NCI-H748 treated with DMSO at 0.1 percent for 48 hours (cell line): ENCODE results near the gene FIGNL1.
A peak's percentile ranks its signal among the peaks of the same experiment; 100 is the strongest.

Experiments used
- DNase-seq: peaks from one replicate; lab custom pipeline; 2025; lab: John Stamatoyannopoulos, UW

FIGNL1 gene

DNA sequence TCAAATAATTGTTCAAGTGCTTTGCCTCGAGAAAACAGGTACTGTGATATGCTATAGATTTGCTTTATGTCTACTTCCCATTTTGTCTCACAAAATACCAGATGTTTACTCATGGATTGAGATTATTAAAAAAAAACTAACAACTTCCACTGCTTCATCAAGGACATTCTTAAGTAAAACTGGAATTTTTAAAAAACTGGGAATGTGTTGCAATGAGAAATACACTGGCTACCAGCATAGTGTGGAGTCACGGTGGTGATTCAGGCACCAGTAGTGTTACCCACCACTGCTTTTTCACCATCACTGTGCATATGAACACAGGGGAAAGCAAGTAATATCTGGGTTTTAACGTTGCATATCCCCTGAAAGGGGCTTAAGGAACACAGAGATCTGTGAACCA is 21.2 kb downstream of the FIGNL1 start:
- no peak for DNase-seq

DNA sequence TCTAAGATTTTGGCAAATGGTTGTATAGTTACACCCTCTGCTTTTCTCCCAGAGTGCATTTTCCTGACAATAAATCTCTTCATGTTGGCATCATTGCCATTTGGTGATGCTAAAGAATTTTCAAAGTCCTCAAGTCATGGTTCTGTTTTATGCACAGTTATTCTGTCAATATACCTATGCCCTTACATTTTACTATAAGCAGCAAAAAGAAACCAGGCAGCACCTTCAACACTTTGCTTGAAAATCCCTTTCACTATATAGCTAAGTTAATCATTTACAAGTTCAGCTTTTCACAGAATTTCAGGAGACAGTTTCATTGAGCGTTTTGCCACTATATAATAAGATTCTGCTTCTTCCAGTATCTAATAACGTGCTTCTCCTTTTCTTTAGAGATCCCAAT is 22.6 kb downstream of the FIGNL1 start:
- DNase-seq = no peak

DNA sequence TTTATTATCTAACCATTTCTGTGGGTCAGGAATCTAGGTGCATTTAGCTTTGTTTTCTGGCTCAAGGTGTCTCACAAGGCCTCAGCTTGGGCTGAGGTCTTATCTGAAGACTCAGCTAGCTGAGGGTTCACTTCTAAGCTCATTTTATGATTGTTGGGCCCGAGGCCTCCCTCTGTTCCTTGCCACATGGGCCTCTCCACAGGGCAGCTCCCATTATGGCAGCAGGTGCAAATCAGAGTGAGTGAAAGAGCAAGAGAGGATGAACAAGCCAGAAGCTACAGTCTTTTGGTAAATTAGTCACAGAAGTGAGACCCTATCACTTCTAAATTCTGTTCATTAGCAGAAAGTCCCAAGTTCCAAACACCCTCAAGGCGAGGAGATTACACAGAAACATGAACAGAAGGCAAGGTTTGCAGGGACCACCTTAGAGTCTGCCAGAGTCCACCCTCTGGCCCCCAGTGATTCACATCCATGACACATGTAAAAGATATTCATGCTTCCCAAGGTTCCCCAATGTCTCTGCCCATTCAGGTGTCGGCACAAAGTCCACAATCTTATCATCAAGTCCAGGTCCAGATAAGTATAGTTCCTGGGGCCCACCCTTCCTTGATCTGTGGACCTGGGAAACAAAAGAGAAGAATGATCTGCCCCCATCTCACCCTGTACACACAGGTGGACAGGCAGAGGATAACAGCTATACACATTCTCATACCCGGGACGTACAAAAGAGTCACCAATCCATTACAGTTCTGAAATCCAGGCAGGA is 23.7 kb downstream of the FIGNL1 start:
- no peak for DNase-seq

DNA sequence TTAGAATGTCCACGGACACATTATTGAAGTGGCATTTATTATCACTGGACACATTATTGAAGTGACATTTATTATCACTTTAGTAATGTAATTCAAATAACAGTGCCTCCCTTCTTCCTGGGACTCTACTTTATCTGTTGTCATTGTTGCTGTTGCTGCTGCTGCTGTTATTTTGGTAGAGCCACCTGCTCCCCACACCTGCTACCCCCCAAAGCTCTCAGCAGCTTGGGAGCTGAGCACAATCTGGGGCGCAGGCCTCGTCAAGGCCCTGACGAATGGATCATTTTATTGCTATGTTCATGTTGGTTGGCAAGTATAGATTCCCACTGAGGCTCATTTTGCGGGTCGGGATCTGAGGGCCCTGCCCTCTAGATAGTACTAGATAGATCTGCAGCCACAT is 24.8 kb downstream of the FIGNL1 start:
- DNase-seq = no peak

DNA sequence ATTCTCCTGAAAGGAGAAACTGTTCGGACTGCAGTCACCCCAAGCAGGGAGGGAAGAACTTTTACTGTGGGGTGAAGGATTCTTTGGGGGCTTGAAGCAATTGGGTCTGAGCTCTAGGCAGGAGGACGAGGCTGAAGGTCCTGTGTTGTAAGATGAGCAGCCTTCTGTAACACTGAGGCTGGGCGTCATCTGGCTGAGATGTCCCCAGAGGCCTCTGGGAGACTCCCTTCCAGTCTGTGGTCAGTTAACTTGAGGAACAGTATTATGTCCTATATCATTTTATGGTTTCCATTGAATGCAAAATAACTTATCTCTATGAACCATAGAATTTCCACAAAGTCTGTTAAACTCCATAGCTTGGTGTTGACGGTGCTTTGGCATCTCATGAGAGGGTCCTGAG is 26.3 kb downstream of the FIGNL1 start:
- DNase-seq = no peak

DNA sequence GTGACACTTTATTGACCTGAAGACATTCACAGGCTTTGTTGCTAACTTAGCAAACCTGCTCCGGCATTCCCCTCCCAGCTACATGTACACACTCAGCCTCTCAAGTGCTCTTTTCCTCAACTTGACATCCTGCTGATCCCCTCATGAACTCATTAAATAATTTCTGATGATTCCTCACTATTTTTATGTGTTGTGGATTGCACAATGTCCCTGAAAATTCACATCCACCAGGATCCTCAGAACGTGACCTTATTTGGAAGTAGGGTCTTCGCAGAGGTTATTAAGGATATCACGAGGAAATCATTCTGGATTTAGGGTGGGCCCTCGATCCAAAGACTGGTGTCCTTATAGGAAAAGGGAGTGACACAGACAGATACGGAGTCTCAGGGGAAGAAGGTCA is 27.3 kb downstream of the FIGNL1 start:
- DNase-seq = no peak

DNA sequence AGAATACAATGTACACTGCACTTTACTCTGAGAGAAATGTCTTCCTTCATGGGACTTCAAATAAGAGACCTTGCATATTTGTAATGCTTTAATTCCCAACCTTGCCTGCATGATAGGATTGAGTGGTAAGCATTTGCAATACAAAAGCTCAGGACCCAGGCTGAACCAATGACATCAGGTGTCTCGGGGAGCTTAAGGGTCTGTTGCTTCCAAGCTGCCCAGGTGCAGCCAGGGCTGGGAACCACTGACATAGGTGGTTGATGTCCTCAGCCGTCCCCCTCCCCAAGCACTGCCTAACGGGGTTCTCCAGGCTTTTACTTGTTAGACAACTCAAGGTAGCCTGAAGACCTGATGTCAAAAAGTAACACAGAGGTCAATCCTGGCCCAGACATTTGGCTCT is 29.1 kb downstream of the FIGNL1 start:
- DNase-seq = no peak

DNA sequence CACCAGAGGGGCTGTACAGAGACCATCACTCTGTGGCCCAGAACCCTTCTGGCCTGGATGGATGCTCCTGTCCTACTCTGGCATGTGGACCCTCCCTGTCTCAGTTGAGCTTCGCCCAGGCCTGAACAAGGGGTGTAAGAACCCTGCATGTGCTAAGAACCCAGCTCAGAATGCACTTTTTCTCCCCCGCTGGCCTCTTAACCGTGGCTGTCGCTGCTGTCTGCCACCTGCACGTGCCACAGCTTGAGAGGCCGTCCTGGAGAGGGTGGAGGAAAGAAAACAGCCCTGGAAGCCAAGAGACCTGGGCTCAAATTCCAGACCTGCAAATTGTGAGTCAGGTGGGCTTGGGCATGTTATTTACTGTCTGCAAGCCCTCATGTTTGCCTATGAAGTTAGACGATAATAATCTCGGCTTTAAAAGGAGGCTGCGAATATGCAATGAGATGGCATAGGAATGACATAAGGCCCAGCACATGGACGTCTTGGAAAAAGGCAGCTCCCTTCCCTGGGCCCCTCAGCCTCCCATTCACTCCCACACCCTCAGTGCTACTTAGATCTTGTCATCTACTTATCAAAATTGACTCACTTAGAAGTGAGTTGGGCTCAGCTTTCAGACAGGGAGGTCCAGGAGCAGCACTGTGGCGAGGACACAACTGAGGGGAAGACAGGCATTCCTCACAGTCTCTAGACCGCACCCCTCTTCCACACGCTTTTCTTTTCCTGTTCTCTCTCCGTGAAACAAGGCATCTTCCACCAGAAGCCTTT is 31.4 kb downstream of the FIGNL1 start:
- no peak for DNase-seq

DNA sequence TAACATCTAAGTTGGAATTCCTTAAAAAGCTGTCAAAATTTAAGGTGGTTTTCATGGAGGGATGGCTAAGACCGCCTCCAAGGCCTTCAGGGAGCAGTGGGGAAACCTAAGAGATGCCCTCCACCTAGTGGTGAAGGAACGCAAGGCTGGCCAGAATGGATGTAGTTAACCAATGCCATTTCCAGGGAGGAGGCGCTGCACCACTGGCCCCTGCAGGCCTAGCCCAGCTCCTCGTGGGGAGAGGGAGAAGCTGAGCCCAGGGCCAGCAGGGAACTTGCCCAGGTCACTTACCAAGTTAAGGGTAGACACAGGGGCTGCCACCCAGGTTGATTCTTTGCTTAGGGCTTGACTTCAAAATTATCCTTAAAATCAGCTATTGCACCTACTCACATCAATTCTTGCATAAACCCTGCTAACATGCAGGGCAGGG is 32.0 kb downstream of the FIGNL1 start:
- DNase-seq = peak; percentile 51

DNA sequence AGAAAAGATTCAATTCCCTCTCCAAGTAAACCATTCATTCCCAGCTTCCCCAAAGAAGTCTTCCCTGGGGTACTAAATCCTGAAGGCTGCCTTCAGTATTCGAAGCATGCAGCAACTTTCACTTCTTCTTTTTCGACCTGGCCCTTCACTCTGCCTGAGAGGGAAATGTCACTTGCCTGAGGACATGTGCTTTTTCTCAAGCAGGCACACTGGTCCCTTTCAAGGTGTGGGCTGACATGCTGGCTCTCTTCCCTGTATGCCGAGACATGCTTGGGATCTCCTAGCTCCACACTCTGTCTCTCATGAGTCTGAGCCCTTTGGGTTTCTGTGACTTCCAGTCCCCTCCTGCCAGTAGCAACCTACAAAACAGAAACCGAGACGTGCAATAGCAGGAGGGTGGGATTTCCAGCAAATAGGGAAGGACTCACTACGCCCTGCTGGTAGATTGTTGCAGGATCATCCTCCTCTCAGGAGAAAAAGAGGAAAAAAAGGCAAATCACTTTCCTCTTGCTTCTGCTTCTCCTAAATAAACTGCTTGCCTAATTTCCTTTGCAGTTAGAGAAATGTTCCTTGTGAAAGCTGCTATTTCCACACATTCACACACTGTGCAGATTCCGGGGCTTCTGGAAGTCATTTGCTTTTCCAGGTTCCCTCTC is 33.5 kb downstream of the FIGNL1 start:
- DNase-seq = no peak

DNA sequence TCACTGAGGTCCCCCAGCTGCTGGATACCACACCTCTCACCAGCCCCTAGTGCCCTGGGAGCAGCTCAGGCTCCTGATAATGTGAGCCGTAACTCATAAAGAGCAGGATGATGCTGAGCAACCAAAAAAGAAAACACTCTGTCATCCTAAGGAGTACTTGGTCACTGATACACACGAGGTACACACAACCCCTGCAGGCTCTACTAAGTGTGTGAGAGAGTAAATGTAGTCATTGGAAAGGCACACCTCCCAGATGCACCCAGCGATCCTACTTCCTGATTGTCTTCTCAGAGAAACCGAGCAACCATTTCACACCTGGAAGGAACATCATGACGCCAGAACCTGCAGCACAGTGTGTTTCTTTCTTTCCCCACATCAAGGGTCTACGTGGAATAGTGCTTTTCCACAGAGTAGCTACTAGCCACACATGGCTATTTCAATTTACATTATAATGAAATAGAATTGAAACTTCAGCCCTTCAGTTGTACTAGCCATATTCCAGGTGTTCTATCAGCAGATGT is 34.2 kb downstream of the FIGNL1 start:
- DNase-seq = no peak

DNA sequence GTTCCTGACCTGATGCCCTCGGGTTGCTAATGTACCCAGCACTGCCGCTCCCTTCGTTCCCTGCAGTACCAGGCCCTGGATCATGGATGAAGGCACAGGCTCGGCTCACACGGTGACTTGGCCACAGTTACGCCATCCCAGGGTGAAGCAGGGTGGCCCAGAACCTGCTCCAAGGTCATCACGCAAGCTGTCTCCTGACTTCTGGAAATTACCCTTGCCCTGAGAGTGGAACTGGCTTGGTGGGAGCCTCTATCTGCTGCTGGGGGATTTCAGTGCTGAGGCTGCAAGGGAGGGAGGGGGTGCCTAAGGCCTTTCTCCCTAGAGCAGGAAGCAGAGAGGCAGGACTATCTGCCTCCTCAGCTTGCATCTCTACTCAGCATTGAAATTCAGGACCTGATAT is 36.6 kb downstream of the FIGNL1 start:
- no peak for DNase-seq

DNA sequence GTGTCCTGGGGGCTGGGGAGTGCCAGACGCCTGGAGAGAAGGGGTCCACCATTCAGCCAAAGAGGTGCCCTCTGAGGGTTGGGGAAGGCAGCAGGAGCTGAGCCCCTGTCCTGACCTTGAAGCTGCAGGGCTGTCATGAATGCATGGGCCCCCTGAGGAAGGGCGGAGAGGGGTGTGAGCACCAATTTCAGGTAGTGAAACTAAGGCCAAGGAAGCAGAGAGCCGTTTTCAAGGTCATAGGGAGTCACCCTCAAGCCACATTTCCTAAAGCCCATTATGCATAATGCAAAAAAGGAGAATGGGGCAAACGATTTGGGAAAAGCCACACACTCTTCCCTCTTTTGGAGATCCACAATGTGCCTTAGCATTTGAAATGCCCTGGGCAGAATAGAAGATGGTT is 37.2 kb downstream of the FIGNL1 start:
- no peak for DNase-seq

DNA sequence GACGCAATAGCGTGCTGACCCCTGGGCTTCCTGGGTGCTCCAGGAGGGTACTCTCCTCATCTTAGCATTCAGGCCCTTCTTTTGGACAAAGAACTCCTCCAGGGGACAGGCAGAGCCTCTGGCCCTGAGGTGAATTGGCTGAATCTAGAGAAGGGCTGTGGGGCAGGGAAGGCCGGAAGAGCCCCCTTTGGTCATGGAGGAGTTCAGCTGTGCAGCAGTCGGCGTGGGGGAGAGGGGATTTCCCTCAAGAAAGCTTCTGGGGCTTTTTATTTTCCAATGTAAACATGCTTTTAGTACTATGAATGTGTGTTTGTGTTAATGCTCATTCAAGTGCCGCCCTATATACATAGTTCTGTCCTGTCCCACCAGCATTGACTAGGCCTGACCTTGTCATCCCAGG is 38.8 kb downstream of the FIGNL1 start:
- DNase-seq = no peak

DNA sequence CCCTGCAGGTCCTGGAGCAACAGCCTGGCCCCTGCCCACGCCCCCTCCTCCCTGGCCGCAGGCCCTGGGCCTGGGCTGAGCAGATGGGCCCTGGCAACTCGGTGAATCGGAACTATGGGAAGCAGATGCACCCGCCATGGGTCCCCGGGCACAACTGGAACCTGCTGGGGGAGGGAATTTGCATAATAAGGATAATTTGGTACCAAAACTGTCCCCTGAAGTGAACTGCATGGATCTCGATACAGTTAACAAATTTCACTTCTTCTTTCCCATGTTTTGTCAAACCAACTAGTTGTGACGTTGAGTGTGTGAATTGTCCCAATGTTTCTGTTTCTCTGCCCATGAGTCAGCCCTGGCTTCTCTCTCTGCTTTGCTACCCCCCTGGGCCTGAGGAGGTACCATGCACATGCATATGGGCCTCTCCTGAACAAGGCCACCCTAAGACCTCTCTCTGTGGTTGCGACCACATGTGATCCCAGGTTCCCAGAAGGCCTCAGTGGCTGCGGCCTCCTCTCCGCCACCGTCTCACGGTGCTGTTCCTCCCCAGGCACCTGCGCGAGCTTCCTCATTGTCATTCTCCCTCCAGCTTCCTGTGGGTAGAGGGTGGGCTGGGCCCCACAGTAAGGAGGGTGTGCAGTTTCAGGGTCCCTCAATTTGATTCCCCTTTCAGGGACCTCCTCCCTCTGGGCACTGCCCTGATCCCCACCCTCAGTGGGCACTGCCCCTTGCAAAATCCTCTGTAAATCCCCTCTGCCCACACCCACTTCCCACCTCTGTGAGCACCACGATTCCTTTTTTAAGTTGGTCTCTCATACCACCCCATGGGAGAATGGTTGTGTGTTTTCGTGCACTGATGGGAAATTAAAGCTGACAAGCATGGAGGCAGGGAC is 40.0 kb downstream of the FIGNL1 start:
- DNase-seq = no peak

DNA sequence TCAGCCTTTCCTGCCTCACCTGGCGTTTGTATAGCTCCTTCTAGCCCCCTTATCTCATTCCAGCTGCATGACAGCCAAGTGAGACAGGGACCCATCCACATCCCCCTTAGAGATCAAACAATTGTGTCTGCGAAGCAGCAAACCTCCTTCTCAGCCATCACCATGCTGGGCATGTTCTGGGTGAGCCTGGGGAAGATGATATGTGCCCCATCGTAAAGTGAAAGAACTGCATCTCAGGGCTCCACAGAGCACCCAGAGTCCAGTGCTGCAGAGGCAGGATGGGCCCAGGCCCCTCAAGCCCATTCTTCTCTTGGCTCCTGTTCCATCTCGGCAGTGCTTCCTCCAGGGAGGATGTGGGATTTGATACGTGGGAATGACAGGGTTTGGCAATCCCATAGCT is 43.2 kb downstream of the FIGNL1 start:
- no peak for DNase-seq

DNA sequence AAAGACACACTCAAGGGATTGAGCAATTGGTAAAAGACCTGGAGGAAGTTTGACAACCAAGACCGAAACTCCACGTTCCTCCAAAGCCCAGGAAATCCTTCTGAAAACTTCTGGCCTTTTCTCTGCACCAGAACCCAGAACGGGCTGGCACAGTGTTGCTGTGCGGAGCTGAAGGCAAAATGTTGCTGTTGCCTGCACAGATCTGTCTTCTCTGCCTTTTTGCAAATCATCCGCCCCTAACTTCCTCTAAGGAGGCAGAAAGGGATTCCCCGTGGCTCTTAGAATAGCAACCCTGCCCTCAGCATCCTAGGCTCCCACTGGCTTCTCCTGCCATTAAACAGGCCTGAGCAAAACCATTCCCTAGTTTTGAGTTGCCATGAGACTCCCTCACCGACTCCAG is 44.9 kb downstream of the FIGNL1 start:
- DNase-seq = no peak

DNA sequence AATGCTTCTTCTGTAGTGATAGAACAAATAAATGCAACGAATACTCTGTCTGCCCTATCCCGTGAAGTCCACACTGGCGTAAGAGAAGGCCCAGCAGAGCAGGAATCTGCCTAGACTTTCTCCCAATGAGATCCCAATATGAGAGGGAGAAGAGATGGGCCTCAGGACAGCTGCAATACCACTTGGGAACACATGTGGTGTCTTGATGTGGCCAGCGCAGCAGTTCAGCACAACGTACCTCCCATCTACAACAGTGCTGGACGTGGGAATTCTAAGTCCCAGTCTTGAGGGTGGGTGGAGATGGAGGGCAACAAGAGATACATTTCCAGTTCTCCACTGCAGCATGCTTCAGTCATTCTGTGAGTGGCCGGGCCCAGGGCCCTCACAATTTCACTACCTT is 45.8 kb downstream of the FIGNL1 start:
- no peak for DNase-seq

DNA sequence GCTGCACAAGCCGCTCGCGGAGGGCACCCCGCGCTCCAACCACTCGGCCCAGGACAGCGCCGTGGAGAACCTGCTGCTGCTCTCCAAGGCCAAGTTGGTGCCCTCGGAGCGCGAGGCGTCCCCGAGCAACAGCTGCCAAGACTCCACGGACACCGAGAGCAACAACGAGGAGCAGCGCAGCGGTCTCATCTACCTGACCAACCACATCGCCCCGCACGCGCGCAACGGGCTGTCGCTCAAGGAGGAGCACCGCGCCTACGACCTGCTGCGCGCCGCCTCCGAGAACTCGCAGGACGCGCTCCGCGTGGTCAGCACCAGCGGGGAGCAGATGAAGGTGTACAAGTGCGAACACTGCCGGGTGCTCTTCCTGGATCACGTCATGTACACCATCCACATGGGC is 50.0 kb downstream of the FIGNL1 start:
- DNase-seq = no peak

DNA sequence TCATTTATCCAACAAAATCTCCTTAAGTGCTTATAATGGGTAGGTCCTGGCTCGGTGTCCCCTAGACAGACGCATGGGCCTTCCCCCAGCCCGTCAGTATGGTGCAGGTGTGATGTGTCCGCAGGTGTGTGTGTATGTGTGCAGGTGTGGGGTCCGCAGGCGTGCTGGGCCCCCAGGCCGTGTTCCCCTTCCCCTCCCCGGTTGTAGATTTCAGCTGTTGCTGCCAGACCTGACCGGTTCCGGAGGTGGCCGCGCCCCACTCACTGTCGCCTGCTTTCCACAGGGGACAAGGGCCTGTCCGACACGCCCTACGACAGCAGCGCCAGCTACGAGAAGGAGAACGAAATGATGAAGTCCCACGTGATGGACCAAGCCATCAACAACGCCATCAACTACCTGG is 50.5 kb downstream of the FIGNL1 start:
- DNase-seq = no peak

DNA sequence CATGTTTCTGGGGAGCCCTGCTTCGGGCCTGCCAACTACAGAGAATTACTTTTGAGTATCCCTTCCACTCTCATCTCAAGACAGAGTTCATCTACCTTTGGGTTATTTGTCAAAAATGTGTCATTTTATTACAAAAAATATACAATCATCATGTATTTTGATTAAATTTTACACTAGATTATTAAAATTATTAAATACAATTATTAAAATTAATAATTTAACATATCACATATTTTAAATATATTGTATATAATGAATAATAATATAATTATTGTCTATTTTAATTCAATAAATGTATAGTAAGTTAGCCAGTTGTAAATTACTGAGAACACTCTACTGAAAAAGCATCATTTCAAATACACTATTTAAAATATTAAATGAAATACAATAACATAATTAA is 50.9 kb downstream of the FIGNL1 start:
- no peak for DNase-seq

DNA sequence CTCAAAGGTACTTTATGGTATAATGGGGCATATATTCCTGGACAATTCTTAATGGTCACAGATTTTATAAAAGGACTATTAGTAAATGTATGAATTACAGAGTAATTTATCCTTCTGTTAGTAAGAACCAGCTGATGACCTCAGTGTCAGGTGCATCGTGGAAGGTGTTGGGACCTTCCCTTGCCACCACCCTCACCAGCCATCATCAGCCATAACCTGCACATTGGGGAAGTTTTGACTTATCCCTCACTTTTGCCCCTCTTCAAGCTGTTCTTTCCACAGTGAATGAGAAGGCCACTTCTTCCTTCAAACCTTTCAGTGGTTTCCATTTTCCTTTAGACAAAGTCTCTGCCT is 52.2 kb downstream of the FIGNL1 start:
- DNase-seq = no peak
